Panc1 (cell line): ENCODE results near the gene PAK1. TPM values are rescaled to one million over a fixed set of nuclear protein-coding genes. Genes with fewer than 3 reads are reported as not detected.
"Not testable (repeated sequence)": the region's sequence is repeated elsewhere in the genome, so short reads cannot be mapped to it uniquely, and the experiment has no call there.

Experiments
- ATAC-seq: fragments of 200-7000 bp; cut with Tn5 transposase; 2 replicates; pipeline ENCODE4 v1.9.1; 2020; ENCODE audit warnings: mild to moderate bottlenecking, moderate library complexity
- BruUV-seq: library from RNA; stranded (reverse); fragments of 400-500 nt; replicated peaks from 2 replicates; lab custom pipeline; 2021; lab: Mats Ljungman, UMichigan
- CTCF ChIA-PET: fragments of 300-600 bp; sonication (Branson Sonifier 250); formaldehyde crosslinking; loops from one replicate; lab custom pipeline; 2022; ENCODE audit warnings: antibody characterized with exemption; lab: Charles Lee
- POLR2A ChIA-PET: fragments of 300-600 bp; sonication (Branson Sonifier 250); formaldehyde crosslinking; loops from one replicate; lab custom pipeline; 2022; ENCODE audit warnings: antibody characterized with exemption; lab: Charles Lee
- DNase-seq: peaks from one replicate; pipeline ENCODE4 v3.0.0-alpha.2; 2010; ENCODE audit warnings: low read depth, low spot score
- H3K27ac ChIP-seq: 2 replicates; pipeline ENCODE4 v1.5.1; 2011; ENCODE audit warnings: mild to moderate bottlenecking, low read length, inconsistent platforms
- H3K27me3 ChIP-seq: fragments of 200-500 bp; sonication (Bioruptor generic); 2 replicates; pipeline ENCODE4 v1.6.0; 2014; ENCODE audit warnings: low read length, inconsistent platforms; ENCODE audit not compliant: control insufficient read depth, insufficient read depth
- H3K36me3 ChIP-seq: fragments of 200-500 bp; sonication (Bioruptor generic); 2 replicates; pipeline ENCODE4 v1.5.1; 2014; ENCODE audit warnings: inconsistent platforms, mild to moderate bottlenecking, low read length, moderate library complexity; ENCODE audit not compliant: control insufficient read depth, insufficient read depth
- H3K4me1 ChIP-seq: 2 replicates; pipeline ENCODE4 v1.5.1; 2011; ENCODE audit warnings: inconsistent platforms, mild to moderate bottlenecking, low read length, moderate library complexity; ENCODE audit not compliant: control insufficient read depth, insufficient read depth
- H3K4me3 ChIP-seq, 2 experiments: 2 replicates each; pipeline ENCODE4 v1.5.1; 2011 to 2012; ENCODE audit warnings: low read depth in 2 of 2, low read length in 2 of 2, mild to moderate bottlenecking in 2 of 2, inconsistent platforms in 1 of 2, moderate library complexity in 1 of 2
- H3K9me3 ChIP-seq: fragments of 200-500 bp; sonication (Bioruptor generic); 2 replicates; pipeline ENCODE4 v1.5.1; 2014; ENCODE audit warnings: low read depth, mild to moderate bottlenecking, inconsistent platforms, low read length, moderate library complexity; ENCODE audit not compliant: control insufficient read depth, insufficient read depth
- POLR2AphosphoS5 ChIP-seq: IDR thresholded peaks from 2 replicates; pipeline ENCODE4 v1.6.1; 2012; ENCODE audit warnings: mild to moderate bottlenecking, low read depth, low read length, moderate library complexity
- SIN3A ChIP-seq: IDR thresholded peaks from 2 replicates; pipeline ENCODE4 v1.6.1; 2012; ENCODE audit warnings: low read depth, mild to moderate bottlenecking, low read length, moderate library complexity, borderline replicate concordance; ENCODE audit not compliant: insufficient read depth
- TCF7L2 ChIP-seq: IDR thresholded peaks from 2 replicates; pipeline ENCODE4 v1.6.1; 2011; ENCODE audit warnings: mild to moderate bottlenecking, low read depth, low read length, inconsistent platforms
- in situ Hi-C: cut with HindIII; loops from 2 replicates; pipeline ENCODE4 v1.10.0; 2016; ENCODE audit warnings: low sequenced_read_pairs, low pct_unique_long_range_greater_than_20kb
- intact Hi-C: fragments of 100-400 bp; cut with micrococcal nuclease; formaldehyde crosslinking; loops from one replicate; pipeline ENCODE4 v1.10.0; 2022; ENCODE audit not compliant: unreplicated experiment
- total RNA-seq: library from RNA; stranded (reverse); gene quantifications from one replicate; pipeline ENCODE4 v1.2.1, GENCODE V29; 2021; ENCODE audit not compliant: unreplicated experiment
- TF ChIP-seq, protein P1 (sequence below): fragments of 450-650 bp; IDR thresholded peaks from 2 replicates; pipeline ENCODE4 v1.5.1; 2017; ENCODE audit warnings: mild to moderate bottlenecking
- TF ChIP-seq, protein P2 (sequence below), 2 experiments: IDR thresholded peaks; 2 replicates each; pipeline ENCODE4 v1.6.1; 2011 to 2012; ENCODE audit warnings: low read depth in 2 of 2, control low read depth in 1 of 2, low read length in 1 of 2, mild to moderate bottlenecking in 1 of 2, moderate library complexity in 1 of 2; ENCODE audit not compliant: insufficient read depth in 1 of 2

Gene PAK1
- total RNA-seq, 1 experiment from 2014 or later = 38.2 TPM

DNA sequence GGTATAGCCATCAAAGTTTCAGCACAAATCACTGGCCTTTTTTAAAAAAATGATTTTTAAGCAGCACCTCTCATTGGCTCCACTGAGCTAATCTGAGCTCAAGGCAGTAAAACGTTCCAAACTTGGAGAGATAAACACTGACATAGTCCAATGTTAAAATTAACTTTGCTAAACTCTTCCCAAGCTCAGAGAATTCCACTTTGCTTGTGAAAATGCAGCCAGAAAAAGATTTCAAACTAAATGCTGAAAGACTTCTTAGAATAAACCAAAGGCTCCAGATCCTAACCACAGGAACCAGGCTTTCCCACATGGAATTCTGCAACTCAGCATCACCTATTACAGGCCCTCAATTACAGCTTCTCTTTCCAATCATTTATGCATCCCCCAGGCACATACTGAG lies 87.7 kb downstream of the PAK1 start:
- H3K4me1 ChIP-seq = no peaks in the 10 kb centered on the region
- ATAC-seq = no peak
- H3K36me3 ChIP-seq = no peaks in the 10 kb centered on the region
- in situ Hi-C loops = no loop called here
- intact Hi-C loops = no loop called here
- no peaks in the 10 kb centered on the region for H3K9me3 ChIP-seq
- H3K27me3 ChIP-seq = no peaks in the 10 kb centered on the region
- ChIA-PET CTCF (no interaction called here), POLR2A (no interaction called here)
- H3K27ac ChIP-seq = no peak overlapping the region
- BruUV-seq = no TSS peak
- DNase-seq = no peak
- TF ChIP-seq TCF7L2 = no peak
- TF ChIP-seq, protein P1, sequence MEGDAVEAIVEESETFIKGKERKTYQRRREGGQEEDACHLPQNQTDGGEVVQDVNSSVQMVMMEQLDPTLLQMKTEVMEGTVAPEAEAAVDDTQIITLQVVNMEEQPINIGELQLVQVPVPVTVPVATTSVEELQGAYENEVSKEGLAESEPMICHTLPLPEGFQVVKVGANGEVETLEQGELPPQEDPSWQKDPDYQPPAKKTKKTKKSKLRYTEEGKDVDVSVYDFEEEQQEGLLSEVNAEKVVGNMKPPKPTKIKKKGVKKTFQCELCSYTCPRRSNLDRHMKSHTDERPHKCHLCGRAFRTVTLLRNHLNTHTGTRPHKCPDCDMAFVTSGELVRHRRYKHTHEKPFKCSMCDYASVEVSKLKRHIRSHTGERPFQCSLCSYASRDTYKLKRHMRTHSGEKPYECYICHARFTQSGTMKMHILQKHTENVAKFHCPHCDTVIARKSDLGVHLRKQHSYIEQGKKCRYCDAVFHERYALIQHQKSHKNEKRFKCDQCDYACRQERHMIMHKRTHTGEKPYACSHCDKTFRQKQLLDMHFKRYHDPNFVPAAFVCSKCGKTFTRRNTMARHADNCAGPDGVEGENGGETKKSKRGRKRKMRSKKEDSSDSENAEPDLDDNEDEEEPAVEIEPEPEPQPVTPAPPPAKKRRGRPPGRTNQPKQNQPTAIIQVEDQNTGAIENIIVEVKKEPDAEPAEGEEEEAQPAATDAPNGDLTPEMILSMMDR = no peak
- TF ChIP-seq POLR2AphosphoS5 = no peak
- TF ChIP-seq, protein P2, sequence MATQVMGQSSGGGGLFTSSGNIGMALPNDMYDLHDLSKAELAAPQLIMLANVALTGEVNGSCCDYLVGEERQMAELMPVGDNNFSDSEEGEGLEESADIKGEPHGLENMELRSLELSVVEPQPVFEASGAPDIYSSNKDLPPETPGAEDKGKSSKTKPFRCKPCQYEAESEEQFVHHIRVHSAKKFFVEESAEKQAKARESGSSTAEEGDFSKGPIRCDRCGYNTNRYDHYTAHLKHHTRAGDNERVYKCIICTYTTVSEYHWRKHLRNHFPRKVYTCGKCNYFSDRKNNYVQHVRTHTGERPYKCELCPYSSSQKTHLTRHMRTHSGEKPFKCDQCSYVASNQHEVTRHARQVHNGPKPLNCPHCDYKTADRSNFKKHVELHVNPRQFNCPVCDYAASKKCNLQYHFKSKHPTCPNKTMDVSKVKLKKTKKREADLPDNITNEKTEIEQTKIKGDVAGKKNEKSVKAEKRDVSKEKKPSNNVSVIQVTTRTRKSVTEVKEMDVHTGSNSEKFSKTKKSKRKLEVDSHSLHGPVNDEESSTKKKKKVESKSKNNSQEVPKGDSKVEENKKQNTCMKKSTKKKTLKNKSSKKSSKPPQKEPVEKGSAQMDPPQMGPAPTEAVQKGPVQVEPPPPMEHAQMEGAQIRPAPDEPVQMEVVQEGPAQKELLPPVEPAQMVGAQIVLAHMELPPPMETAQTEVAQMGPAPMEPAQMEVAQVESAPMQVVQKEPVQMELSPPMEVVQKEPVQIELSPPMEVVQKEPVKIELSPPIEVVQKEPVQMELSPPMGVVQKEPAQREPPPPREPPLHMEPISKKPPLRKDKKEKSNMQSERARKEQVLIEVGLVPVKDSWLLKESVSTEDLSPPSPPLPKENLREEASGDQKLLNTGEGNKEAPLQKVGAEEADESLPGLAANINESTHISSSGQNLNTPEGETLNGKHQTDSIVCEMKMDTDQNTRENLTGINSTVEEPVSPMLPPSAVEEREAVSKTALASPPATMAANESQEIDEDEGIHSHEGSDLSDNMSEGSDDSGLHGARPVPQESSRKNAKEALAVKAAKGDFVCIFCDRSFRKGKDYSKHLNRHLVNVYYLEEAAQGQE (IDR thresholded peaks at IDR 0.05; ENCODE audit: insufficient read depth in 1 of 2, low read depth in 2 of 2, low read length in 1 of 2) = no peak
- TF ChIP-seq SIN3A = no peak
- no peak overlapping the region for H3K4me3 ChIP-seq

DNA sequence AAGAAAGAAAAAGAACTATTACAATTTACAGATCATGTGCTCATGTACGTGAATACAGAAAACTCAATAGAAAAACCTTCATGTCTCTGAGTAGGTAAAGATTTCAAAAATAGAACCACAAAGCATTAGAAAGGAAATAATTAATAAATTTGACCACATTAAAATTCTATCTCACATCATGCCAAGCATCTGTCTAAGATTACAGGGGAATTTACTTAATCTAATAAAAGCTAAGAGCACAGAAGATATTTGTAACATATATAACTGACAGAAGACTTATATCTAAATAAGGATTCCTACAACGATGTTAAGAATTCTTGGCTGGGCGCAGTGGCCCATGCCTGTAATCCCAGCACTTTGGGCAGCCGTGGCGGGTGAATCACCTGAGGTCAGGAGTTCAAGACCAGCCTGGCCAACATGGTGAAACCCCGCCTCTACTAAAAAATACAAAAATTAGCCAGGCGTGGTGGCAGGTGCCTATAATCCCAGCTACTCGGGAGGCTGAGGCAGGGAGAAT lies 88.6 kb downstream of the PAK1 start:
- DNase-seq, H3K9me3 ChIP-seq, POLR2A ChIA-PET, in situ Hi-C loops, intact Hi-C loops, H3K4me3 ChIP-seq, BruUV-seq, H3K4me1 ChIP-seq, H3K27ac ChIP-seq, CTCF ChIA-PET, ATAC-seq, H3K27me3 ChIP-seq, H3K36me3 ChIP-seq: not testable (repeated sequence)

DNA sequence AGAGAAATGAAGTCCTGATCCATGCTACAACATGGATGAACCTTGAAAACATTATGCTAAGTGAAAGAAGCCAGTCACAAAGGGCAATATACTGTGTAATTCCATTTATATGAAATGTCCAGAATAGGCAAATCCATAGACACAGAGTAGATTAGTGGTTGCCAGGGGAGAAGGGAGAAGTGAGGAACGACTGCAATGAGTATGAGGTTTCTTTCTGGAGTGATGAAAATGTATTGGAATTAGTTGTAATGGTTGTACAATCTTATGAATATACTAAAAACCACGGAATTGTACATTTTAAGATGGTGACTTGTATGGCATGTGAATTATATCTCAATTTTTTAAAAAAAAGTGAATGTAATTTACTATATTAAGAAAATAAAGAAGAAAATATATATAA lies 89.3 kb downstream of the PAK1 start:
- DNase-seq (no peak), ATAC-seq (no peak)
- in situ Hi-C loops = no loop called here
- ChIA-PET POLR2A (no interaction called here), CTCF (no interaction called here)
- TF ChIP-seq TCF7L2 (no peak), SIN3A (no peak), POLR2AphosphoS5 (no peak)
- TF ChIP-seq, protein P1 = no peak
- TF ChIP-seq, protein P2 (IDR thresholded peaks at IDR 0.05; ENCODE audit: insufficient read depth in 1 of 2, low read depth in 2 of 2, low read length in 1 of 2) = no peak
- intact Hi-C loops = no loop called here
- Histone ChIP-seq H3K4me3 (no peak overlapping the region), H3K4me1 (no peaks in the 10 kb centered on the region), H3K27ac (no peak overlapping the region), H3K36me3 (no peaks in the 10 kb centered on the region), H3K27me3 (no peaks in the 10 kb centered on the region), H3K9me3 (no peaks in the 10 kb centered on the region)
- BruUV-seq = no TSS peak
